ENCODE data around the gene WFS1. TPM values are rescaled to one million over a fixed set of nuclear protein-coding genes. Genes with fewer than 3 reads are reported as not detected.

WFS1 gene
- total RNA-seq, 2 donors from 2014 or later, result 12.1 to 12.7 TPM

DNA sequence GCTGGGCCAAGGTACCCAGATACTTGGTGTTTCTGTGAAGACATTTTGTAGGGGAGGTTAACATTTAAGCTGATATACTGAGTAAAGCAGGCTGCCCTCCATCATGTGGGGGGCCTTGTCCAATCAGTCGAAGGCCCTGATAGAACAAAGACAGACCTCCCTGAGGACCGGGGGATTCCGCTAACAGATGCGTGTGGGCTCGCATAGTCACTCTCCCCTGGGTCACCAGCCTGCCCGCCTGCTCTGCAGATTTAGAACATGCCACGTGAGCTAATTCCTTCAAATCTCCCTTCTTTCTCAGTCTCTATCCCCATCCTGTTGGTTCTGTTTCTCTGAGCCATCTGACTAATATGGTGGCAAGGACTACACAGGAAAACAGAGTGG is 60.7 kb downstream of the WFS1 start:
- intact Hi-C loops (cut with DNase I), result loop anchor here (5.0 kb wide), 1 partner anchor 217 kb away; no protein-coding TSS in a partner anchor
- no peak overlapping the region for H3K4me3 ChIP-seq
- no peaks in the 10 kb centered on the region for H3K27me3 ChIP-seq

DNA sequence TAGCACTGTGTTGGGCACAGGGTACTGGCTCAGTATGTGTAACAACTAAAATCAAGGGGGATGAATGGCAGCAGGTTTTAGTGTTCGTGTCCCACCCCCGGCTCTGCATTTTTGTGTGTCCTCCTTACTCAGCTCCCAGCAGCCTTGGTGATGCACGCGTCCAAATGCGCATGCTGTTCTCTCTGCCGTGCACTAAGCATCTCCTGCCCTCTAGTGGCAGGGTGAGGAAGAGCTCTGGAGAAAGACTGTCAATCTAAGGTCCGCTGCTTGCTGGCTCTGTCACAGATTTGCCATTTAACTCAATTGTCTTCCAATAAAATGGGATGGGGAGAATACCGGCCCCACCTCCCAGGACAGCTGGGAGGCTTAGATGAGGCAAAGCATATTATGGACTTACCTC is 61.4 kb downstream of the WFS1 start:
- intact Hi-C loops (cut with DNase I), result loop anchor here (5.0 kb wide), 1 partner anchor 216 kb away; no protein-coding TSS in a partner anchor
- no peak for DNase-seq
- no peaks in the 10 kb centered on the region for H3K4me1 ChIP-seq

More for the DNA sequence above, 60.7 kb downstream of the WFS1 start:
- no peak for DNase-seq
- TF ChIP-seq, protein P1, sequence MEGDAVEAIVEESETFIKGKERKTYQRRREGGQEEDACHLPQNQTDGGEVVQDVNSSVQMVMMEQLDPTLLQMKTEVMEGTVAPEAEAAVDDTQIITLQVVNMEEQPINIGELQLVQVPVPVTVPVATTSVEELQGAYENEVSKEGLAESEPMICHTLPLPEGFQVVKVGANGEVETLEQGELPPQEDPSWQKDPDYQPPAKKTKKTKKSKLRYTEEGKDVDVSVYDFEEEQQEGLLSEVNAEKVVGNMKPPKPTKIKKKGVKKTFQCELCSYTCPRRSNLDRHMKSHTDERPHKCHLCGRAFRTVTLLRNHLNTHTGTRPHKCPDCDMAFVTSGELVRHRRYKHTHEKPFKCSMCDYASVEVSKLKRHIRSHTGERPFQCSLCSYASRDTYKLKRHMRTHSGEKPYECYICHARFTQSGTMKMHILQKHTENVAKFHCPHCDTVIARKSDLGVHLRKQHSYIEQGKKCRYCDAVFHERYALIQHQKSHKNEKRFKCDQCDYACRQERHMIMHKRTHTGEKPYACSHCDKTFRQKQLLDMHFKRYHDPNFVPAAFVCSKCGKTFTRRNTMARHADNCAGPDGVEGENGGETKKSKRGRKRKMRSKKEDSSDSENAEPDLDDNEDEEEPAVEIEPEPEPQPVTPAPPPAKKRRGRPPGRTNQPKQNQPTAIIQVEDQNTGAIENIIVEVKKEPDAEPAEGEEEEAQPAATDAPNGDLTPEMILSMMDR (IDR thresholded peaks at IDR 0.05), result no peak
- Histone ChIP-seq H3K27ac (no peak overlapping the region), H3K9ac (ENCODE audit: low read depth in 2 of 2, low read length in 2 of 2) (no peak overlapping the region), H3K4me1 (no peaks in the 10 kb centered on the region), H3K9me3 (no peaks in the 10 kb centered on the region), H3K36me3 (no peaks in the 10 kb centered on the region)

DNA sequence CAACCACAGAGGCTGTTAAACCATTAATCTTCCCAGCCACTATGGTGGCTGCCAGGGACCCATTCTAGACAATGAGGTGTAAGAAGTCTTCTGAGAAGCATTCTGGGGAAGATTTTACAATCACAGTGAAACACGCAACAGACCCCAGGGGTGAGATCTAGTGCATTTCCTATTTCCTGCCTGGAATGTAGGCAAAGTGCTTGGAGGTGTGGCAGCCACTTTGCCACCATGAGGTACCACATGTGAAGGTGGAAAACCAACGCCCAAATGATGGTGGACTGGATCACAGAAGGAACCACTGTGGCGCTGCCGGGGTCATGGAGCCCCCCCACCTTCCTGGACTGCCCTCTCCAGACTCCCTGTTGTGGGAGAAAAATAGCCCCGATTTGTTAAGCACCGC is 61.8 kb downstream of the WFS1 start:
- DNase-seq, result no peak
- Histone ChIP-seq H3K36me3 (no peaks in the 10 kb centered on the region), H3K4me3 (no peak overlapping the region), H3K9me3 (no peaks in the 10 kb centered on the region), H3K9ac (ENCODE audit: low read depth in 2 of 2, low read length in 2 of 2) (no peak overlapping the region), H3K27ac (no peak overlapping the region), H3K27me3 (no peaks in the 10 kb centered on the region), H3K4me1 (no peaks in the 10 kb centered on the region)
- TF ChIP-seq, protein P1 (IDR thresholded peaks at IDR 0.05), result no peak
- intact Hi-C loops (cut with DNase I), result loop anchor here (5.0 kb wide), 1 partner anchor 216 kb away; no protein-coding TSS in a partner anchor

More for the DNA sequence above, 61.4 kb downstream of the WFS1 start:
- Histone ChIP-seq H3K27me3 (no peaks in the 10 kb centered on the region), H3K9me3 (no peaks in the 10 kb centered on the region), H3K4me3 (no peak overlapping the region), H3K27ac (no peak overlapping the region), H3K9ac (ENCODE audit: low read depth in 2 of 2, low read length in 2 of 2) (no peak overlapping the region), H3K36me3 (no peaks in the 10 kb centered on the region)
- TF ChIP-seq, protein P1 (IDR thresholded peaks at IDR 0.05), result peak; percentile 44

DNA sequence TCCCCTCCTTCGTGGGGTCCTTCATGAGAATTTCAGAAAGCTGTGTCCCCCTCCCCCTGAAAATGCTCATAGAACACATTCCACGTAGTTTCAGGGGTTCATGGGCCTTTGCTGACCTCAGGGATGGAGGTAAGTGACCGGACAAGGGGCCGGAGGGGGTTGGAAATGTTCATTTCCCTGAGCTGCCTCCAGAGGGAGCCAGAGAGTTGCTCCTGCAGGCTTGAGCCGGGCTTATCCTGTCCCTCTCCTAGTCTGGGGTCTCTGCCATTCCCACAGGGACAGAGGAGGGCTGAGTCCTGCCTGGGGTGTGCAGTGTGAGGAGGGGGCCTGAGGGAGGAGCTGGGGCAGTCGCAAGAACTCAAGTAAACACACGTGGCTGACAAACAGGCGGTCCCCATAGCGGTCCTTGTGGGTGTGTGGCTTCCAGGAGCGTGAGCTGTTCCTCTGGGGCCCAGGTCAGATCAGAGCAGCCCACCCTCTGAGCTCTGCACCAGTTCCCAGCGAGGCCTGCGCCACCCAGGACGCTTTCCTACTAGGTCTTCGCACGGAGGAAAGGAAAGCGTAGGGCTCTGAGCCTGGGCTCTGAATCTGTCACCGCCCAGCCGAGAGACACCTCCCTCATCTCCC is 62.5 kb downstream of the WFS1 start:
- Histone ChIP-seq H3K4me3 (no peak overlapping the region), H3K4me1 (no peaks in the 10 kb centered on the region), H3K36me3 (no peaks in the 10 kb centered on the region), H3K9me3 (no peaks in the 10 kb centered on the region), H3K9ac (ENCODE audit: low read depth in 2 of 2, low read length in 2 of 2) (no peak overlapping the region), H3K27me3 (no peaks in the 10 kb centered on the region), H3K27ac (no peak overlapping the region)
- intact Hi-C loops (cut with DNase I), result loop anchor here (5.0 kb wide), 1 partner anchor 215 kb away; no protein-coding TSS in a partner anchor
- no peak for DNase-seq
- TF ChIP-seq, protein P1 (IDR thresholded peaks at IDR 0.05), result peak; percentile 66

DNA sequence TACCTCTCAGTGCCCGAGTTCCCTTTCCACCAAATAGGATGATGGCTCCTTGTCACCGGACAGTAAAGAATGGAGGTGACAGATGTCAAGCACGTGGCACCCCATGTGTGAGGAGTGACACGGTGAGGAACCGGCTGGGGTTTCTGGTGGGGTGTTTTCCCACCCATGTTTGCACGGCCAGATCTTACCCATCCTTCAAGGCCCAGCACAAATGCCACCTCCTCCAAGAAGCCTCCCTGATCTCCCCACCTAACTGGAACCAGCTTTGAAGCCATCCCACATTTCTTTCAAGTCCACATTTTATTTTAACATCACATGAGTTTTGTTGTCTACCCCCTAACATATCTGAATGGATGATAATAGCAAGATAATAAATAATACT is 63.0 kb downstream of the WFS1 start:
- Histone ChIP-seq H3K27ac (no peak overlapping the region), H3K36me3 (no peaks in the 10 kb centered on the region), H3K4me1 (no peaks in the 10 kb centered on the region), H3K4me3 (no peak overlapping the region), H3K9ac (ENCODE audit: low read depth in 2 of 2, low read length in 2 of 2) (no peak overlapping the region), H3K27me3 (no peaks in the 10 kb centered on the region), H3K9me3 (no peaks in the 10 kb centered on the region)
- intact Hi-C loops (cut with DNase I), result loop anchor here (5.0 kb wide), 1 partner anchor 215 kb away; no protein-coding TSS in a partner anchor
- DNase-seq, result no peak
- TF ChIP-seq, protein P1 (IDR thresholded peaks at IDR 0.05), result no peak
